GM13977 (cell line): Measurements from ENCODE around the gene MRPL50.

Experiments used
- DNase-seq: peaks from one replicate; pipeline ENCODE4 v3.0.0; 2012; ENCODE audit warnings: low spot score
- CTCF ChIP-seq: IDR thresholded peaks from 2 replicates; pipeline ENCODE4 v1.5.1; 2012; ENCODE audit warnings: mild to moderate bottlenecking, control low read depth; ENCODE audit not compliant: insufficient read depth; ENCODE audit errors: extremely low read depth, missing control alignments
- in situ Hi-C: fragments of 300-500 bp; cut with MboI; formaldehyde crosslinking; loops from one replicate; pipeline ENCODE4 v1.12.0; 2022; ENCODE audit warnings: low sequenced_read_pairs, low pct_unique_long_range_greater_than_20kb, mixed read lengths, inconsistent platforms; ENCODE audit not compliant: unreplicated experiment

The MRPL50 gene

GRCh38 chr9:101383361-101383760 lies 15.1 kb downstream of the MRPL50 start:
- TF ChIP-seq CTCF: no peak
- in situ Hi-C loops: no loop called here

GRCh38 chr9:101381833-101382342 lies 16.5 kb downstream of the MRPL50 start:
- in situ Hi-C loops: no loop called here
- no peak for DNase-seq
- TF ChIP-seq CTCF: no peak

More at GRCh38 chr9:101383361-101383760, 15.1 kb downstream of the MRPL50 start:
- DNase-seq: no peak

- in situ Hi-C loops: no loop called here
- no peak for TF ChIP-seq CTCF
- no peak for DNase-seq
Observed at GRCh38 chr9:101381118-101381517, 17.3 kb downstream of the MRPL50 start.

GRCh38 chr9:101380295-101380694 lies 18.1 kb downstream of the MRPL50 start:
- no peak for TF ChIP-seq CTCF
- DNase-seq: no peak
- in situ Hi-C loops: no loop called here

GRCh38 chr9:101376111-101376848 lies 22.1 kb downstream of the MRPL50 start:
- in situ Hi-C loops: no loop called here
- no peak for DNase-seq
- TF ChIP-seq CTCF: no peak

GRCh38 chr9:101375546-101375945 lies 22.9 kb downstream of the MRPL50 start:
- in situ Hi-C loops: no loop called here
- no peak for TF ChIP-seq CTCF
- DNase-seq: no peak
